Measurements from ENCODE around the gene TTC9B.
A peak's percentile ranks its signal among the peaks of the same experiment; 100 is the strongest.

The TTC9B gene

GRCh38 chr19:40262422-40262821 lies 44.2 kb upstream of the TTC9B start:
- H2BK5ac ChIP-seq (ENCODE audit: low read length) = no peak overlapping the region

GRCh38 chr19:40261631-40262030 lies 43.4 kb upstream of the TTC9B start:
- H3K4me2 ChIP-seq (ENCODE audit: insufficient read depth, low read length, poor library complexity, severe bottlenecking) = no peak overlapping the region
- H3K36me3 ChIP-seq (replicated peaks in 1 of 2; ENCODE audit: control insufficient read depth in 2 of 2, insufficient read depth in 2 of 2, low read length in 2 of 2) = peaks cover 29 to 43% of the 10 kb centered on the region in 2 donors
- no peak overlapping the region for H3K23ac ChIP-seq (ENCODE audit: low read depth, low read length, poor library complexity)
- DNase-seq (ENCODE audit: low spot score) = no peak
- no peak overlapping the region for H2AK5ac ChIP-seq (ENCODE audit: low read depth, low read length)
- no peak overlapping the region for H3K14ac ChIP-seq (ENCODE audit: low read length)
- no peak overlapping the region for H2BK12ac ChIP-seq (ENCODE audit: low read length)
- no peaks in the 10 kb centered on the region for H3K9me3 ChIP-seq (replicated peaks in 1 of 2; ENCODE audit: control insufficient read depth in 2 of 2, insufficient read depth in 1 of 2, low read depth in 1 of 2, low read length in 2 of 2)
- no peaks in the 10 kb centered on the region for H3K27me3 ChIP-seq (ENCODE audit: control insufficient read depth in 3 of 3, insufficient read depth in 3 of 3, low read depth in 1 of 3, low read length in 3 of 3)
- no peak overlapping the region for H2BK120ac ChIP-seq (ENCODE audit: low read depth, low read length)
- no peak overlapping the region for H2AFZ ChIP-seq (ENCODE audit: low read length)
- H4K91ac ChIP-seq (ENCODE audit: low read depth, low read length, poor library complexity) = no peak overlapping the region
- no peak overlapping the region for H3K18ac ChIP-seq (ENCODE audit: low read length)
- H3K4me3 ChIP-seq (ENCODE audit: low read length in 2 of 2) = no peak overlapping the region
- WGBS, 2 donors (ENCODE audit: extremely low coverage in 2 of 2, insufficient read length in 2 of 2, insufficient replicate concordance in 1 of 2) = no CpG with 5 or more reads among the region's 8 CpGs
- H2BK5ac ChIP-seq (ENCODE audit: low read length) = no peak overlapping the region
- no peaks in the 10 kb centered on the region for H3K4me1 ChIP-seq (ENCODE audit: control insufficient read depth in 2 of 2, insufficient read depth in 1 of 2, low read depth in 1 of 2, low read length in 2 of 2)
- H4K8ac ChIP-seq (ENCODE audit: low read depth, low read length) = no peak overlapping the region
- H3K27ac ChIP-seq (replicated peaks; ENCODE audit: low read length) = no peak overlapping the region
- H2BK15ac ChIP-seq (ENCODE audit: low read length) = no peak overlapping the region
- H3K79me1 ChIP-seq (ENCODE audit: low read depth, low read length) = peaks cover 13% of the 10 kb centered on the region
- no peak overlapping the region for H3K4ac ChIP-seq (ENCODE audit: low read length)
- H3K9ac ChIP-seq (ENCODE audit: low read depth, low read length, poor library complexity) = no peak overlapping the region

More at GRCh38 chr19:40262422-40262821, 44.2 kb upstream of the TTC9B start:
- peak overlapping the region in 1 of 2 donors; percentile 12 for H3K4me3 ChIP-seq (ENCODE audit: low read length in 2 of 2)
- H2BK15ac ChIP-seq (ENCODE audit: low read length) = no peak overlapping the region
- no peaks in the 10 kb centered on the region for H3K27me3 ChIP-seq (ENCODE audit: control insufficient read depth in 3 of 3, insufficient read depth in 3 of 3, low read depth in 1 of 3, low read length in 3 of 3)
- H4K8ac ChIP-seq (ENCODE audit: low read depth, low read length) = no peak overlapping the region
- peaks cover 14% of the 10 kb centered on the region for H3K79me1 ChIP-seq (ENCODE audit: low read depth, low read length)
- no peak overlapping the region for H2BK12ac ChIP-seq (ENCODE audit: low read length)
- H3K14ac ChIP-seq (ENCODE audit: low read length) = no peak overlapping the region
- no peak overlapping the region for H3K4ac ChIP-seq (ENCODE audit: low read length)
- no peak overlapping the region for H3K4me2 ChIP-seq (ENCODE audit: insufficient read depth, low read length, poor library complexity, severe bottlenecking)
- no CpG with 5 or more reads among the region's 3 CpGs for WGBS, 2 donors (ENCODE audit: extremely low coverage in 2 of 2, insufficient read length in 2 of 2, insufficient replicate concordance in 1 of 2)
- peaks cover 22 to 38% of the 10 kb centered on the region in 2 donors for H3K36me3 ChIP-seq (replicated peaks in 1 of 2; ENCODE audit: control insufficient read depth in 2 of 2, insufficient read depth in 2 of 2, low read length in 2 of 2)
- no peaks in the 10 kb centered on the region for H3K9me3 ChIP-seq (replicated peaks in 1 of 2; ENCODE audit: control insufficient read depth in 2 of 2, insufficient read depth in 1 of 2, low read depth in 1 of 2, low read length in 2 of 2)
- no peak overlapping the region for H2AFZ ChIP-seq (ENCODE audit: low read length)
- H4K91ac ChIP-seq (ENCODE audit: low read depth, low read length, poor library complexity) = no peak overlapping the region
- no peak overlapping the region for H3K27ac ChIP-seq (replicated peaks; ENCODE audit: low read length)
- H3K18ac ChIP-seq (ENCODE audit: low read length) = no peak overlapping the region
- H2BK120ac ChIP-seq (ENCODE audit: low read depth, low read length) = no peak overlapping the region
- no peak overlapping the region for H3K9ac ChIP-seq (ENCODE audit: low read depth, low read length, poor library complexity)
- DNase-seq (ENCODE audit: low spot score) = no peak
- no peak overlapping the region for H3K23ac ChIP-seq (ENCODE audit: low read depth, low read length, poor library complexity)
- no peaks in the 10 kb centered on the region for H3K4me1 ChIP-seq (ENCODE audit: control insufficient read depth in 2 of 2, insufficient read depth in 1 of 2, low read depth in 1 of 2, low read length in 2 of 2)
- no peak overlapping the region for H2AK5ac ChIP-seq (ENCODE audit: low read depth, low read length)

- no peak overlapping the region for H4K91ac ChIP-seq (ENCODE audit: low read depth, low read length, poor library complexity)
- H3K4me3 ChIP-seq (ENCODE audit: low read length in 2 of 2) = no peak overlapping the region
- no peak overlapping the region for H2AK5ac ChIP-seq (ENCODE audit: low read depth, low read length)
- no peak overlapping the region for H3K9ac ChIP-seq (ENCODE audit: low read depth, low read length, poor library complexity)
- H4K8ac ChIP-seq (ENCODE audit: low read depth, low read length) = no peak overlapping the region
- H3K36me3 ChIP-seq (replicated peaks in 1 of 2; ENCODE audit: control insufficient read depth in 2 of 2, insufficient read depth in 2 of 2, low read length in 2 of 2) = peaks cover 27 to 63% of the 10 kb centered on the region in 2 donors
- H3K4me1 ChIP-seq (ENCODE audit: control insufficient read depth in 2 of 2, insufficient read depth in 1 of 2, low read depth in 1 of 2, low read length in 2 of 2) = no peaks in the 10 kb centered on the region
- H2BK15ac ChIP-seq (ENCODE audit: low read length) = no peak overlapping the region
- H3K4ac ChIP-seq (ENCODE audit: low read length) = no peak overlapping the region
- peak overlapping the region; percentile 23 for H3K23ac ChIP-seq (ENCODE audit: low read depth, low read length, poor library complexity)
- peaks cover 3% of the 10 kb centered on the region for H3K79me1 ChIP-seq (ENCODE audit: low read depth, low read length)
- H2BK5ac ChIP-seq (ENCODE audit: low read length) = no peak overlapping the region
- WGBS, 2 donors (ENCODE audit: extremely low coverage in 2 of 2, insufficient read length in 2 of 2, insufficient replicate concordance in 1 of 2) = no CpG with 5 or more reads among the region's 9 CpGs
- H3K27ac ChIP-seq (replicated peaks; ENCODE audit: low read length) = no peak overlapping the region
- H3K27me3 ChIP-seq (ENCODE audit: control insufficient read depth in 3 of 3, insufficient read depth in 3 of 3, low read depth in 1 of 3, low read length in 3 of 3) = no peaks in the 10 kb centered on the region
- no peak overlapping the region for H2BK12ac ChIP-seq (ENCODE audit: low read length)
- no peak overlapping the region for H3K18ac ChIP-seq (ENCODE audit: low read length)
- H2BK120ac ChIP-seq (ENCODE audit: low read depth, low read length) = no peak overlapping the region
- no peak overlapping the region for H3K14ac ChIP-seq (ENCODE audit: low read length)
- no peak overlapping the region for H2AFZ ChIP-seq (ENCODE audit: low read length)
- no peak for DNase-seq (ENCODE audit: low spot score)
- H3K9me3 ChIP-seq (replicated peaks in 1 of 2; ENCODE audit: control insufficient read depth in 2 of 2, insufficient read depth in 1 of 2, low read depth in 1 of 2, low read length in 2 of 2) = no peaks in the 10 kb centered on the region
- no peak overlapping the region for H3K4me2 ChIP-seq (ENCODE audit: insufficient read depth, low read length, poor library complexity, severe bottlenecking)
Measured at GRCh38 chr19:40257096-40257517, 38.9 kb upstream of the TTC9B start.

- Histone ChIP-seq H3K4ac (ENCODE audit: low read length) (no peak overlapping the region), H3K14ac (ENCODE audit: low read length) (no peak overlapping the region), H2BK15ac (ENCODE audit: low read length) (no peak overlapping the region), H3K4me1 (ENCODE audit: control insufficient read depth in 2 of 2, insufficient read depth in 1 of 2, low read depth in 1 of 2, low read length in 2 of 2) (no peaks in the 10 kb centered on the region), H4K8ac (ENCODE audit: low read depth, low read length) (no peak overlapping the region), H3K36me3 (replicated peaks in 1 of 2; ENCODE audit: control insufficient read depth in 2 of 2, insufficient read depth in 2 of 2, low read length in 2 of 2) (peaks cover 27 to 64% of the 10 kb centered on the region in 2 donors), H2AFZ (ENCODE audit: low read length) (no peak overlapping the region), H3K18ac (ENCODE audit: low read length) (no peak overlapping the region), H3K27me3 (ENCODE audit: control insufficient read depth in 3 of 3, insufficient read depth in 3 of 3, low read depth in 1 of 3, low read length in 3 of 3) (no peaks in the 10 kb centered on the region), H3K79me1 (ENCODE audit: low read depth, low read length) (peaks cover 5% of the 10 kb centered on the region), H4K91ac (ENCODE audit: low read depth, low read length, poor library complexity) (no peak overlapping the region), H3K9me3 (replicated peaks in 1 of 2; ENCODE audit: control insufficient read depth in 2 of 2, insufficient read depth in 1 of 2, low read depth in 1 of 2, low read length in 2 of 2) (no peaks in the 10 kb centered on the region), H2BK12ac (ENCODE audit: low read length) (no peak overlapping the region), H3K23ac (ENCODE audit: low read depth, low read length, poor library complexity) (peak overlapping the region; percentile 23), H2BK120ac (ENCODE audit: low read depth, low read length) (no peak overlapping the region), H3K4me3 (ENCODE audit: low read length in 2 of 2) (no peak overlapping the region), H2AK5ac (ENCODE audit: low read depth, low read length) (no peak overlapping the region), H2BK5ac (ENCODE audit: low read length) (no peak overlapping the region), H3K27ac (replicated peaks; ENCODE audit: low read length) (no peak overlapping the region), H3K4me2 (ENCODE audit: insufficient read depth, low read length, poor library complexity, severe bottlenecking) (no peak overlapping the region), H3K9ac (ENCODE audit: low read depth, low read length, poor library complexity) (no peak overlapping the region)
- no CpG with 5 or more reads among the region's 8 CpGs for WGBS, 2 donors (ENCODE audit: extremely low coverage in 2 of 2, insufficient read length in 2 of 2, insufficient replicate concordance in 1 of 2)
- DNase-seq (ENCODE audit: low spot score) = no peak
Measured at GRCh38 chr19:40256512-40256911, 38.3 kb upstream of the TTC9B start.
